Natural killer cell (primary cell): ENCODE results near the gene TNFAIP8L3. TPM values are rescaled to one million over a fixed set of nuclear protein-coding genes. Genes with fewer than 3 reads are reported as not detected.

Experiments
- ATAC-seq, 3 donors: fragments of 150-1000 bp in 2 of 3; fragments of 200-7000 bp in 1 of 3; cut with Tn5 transposase; 1 replicate in 1 of 3; 2 replicates in 2 of 3; pipeline ENCODE4 v1.10.0; 2021; ENCODE audit warnings: mild to moderate bottlenecking in 2 of 3, moderate library complexity in 2 of 3
- DNase-seq, 2 donors: peaks; one replicate each; pipeline versions ENCODE4 v3.0.0 to v3.0.0-alpha.2; 2013 to 2021; ENCODE audit warnings: mixed read lengths in 1 of 2
- H3K27ac ChIP-seq: one replicate; pipeline ENCODE4 v1.5.1; 2013; ENCODE audit warnings: mild to moderate bottlenecking, low read length
- H3K27me3 ChIP-seq: one replicate; pipeline ENCODE4 v1.6.1; 2013; ENCODE audit warnings: low read length; ENCODE audit not compliant: control insufficient read depth, insufficient read depth
- H3K36me3 ChIP-seq: one replicate; pipeline ENCODE4 v1.6.1; 2013; ENCODE audit warnings: low read length; ENCODE audit not compliant: control insufficient read depth, insufficient read depth
- H3K4me1 ChIP-seq: one replicate; pipeline ENCODE4 v1.6.1; 2013; ENCODE audit warnings: low read length; ENCODE audit not compliant: control insufficient read depth, insufficient read depth
- H3K4me3 ChIP-seq: one replicate; pipeline ENCODE4 v1.5.1; 2013; ENCODE audit warnings: low read length
- H3K9me3 ChIP-seq: one replicate; pipeline ENCODE4 v1.6.1; 2013; ENCODE audit warnings: low read length; ENCODE audit not compliant: control insufficient read depth, insufficient read depth
- H3K27ac Mint-ChIP-seq, 2 donors: one replicate each; pipeline ENCODE4 v1.8.0; 2022; ENCODE audit warnings: mild to moderate bottlenecking in 2 of 2, mixed read lengths in 2 of 2, moderate library complexity in 1 of 2
- H3K27me3 Mint-ChIP-seq, 2 donors: one replicate each; pipeline ENCODE4 v1.8.0; 2022; ENCODE audit warnings: low read depth in 2 of 2, mixed read lengths in 2 of 2
- H3K36me3 Mint-ChIP-seq: one replicate; pipeline ENCODE4 v1.8.0; 2022; ENCODE audit warnings: mixed read lengths
- H3K4me1 Mint-ChIP-seq, 2 donors: one replicate each; pipeline ENCODE4 v1.8.0; 2022; ENCODE audit warnings: mixed read lengths in 2 of 2
- H3K4me3 Mint-ChIP-seq: one replicate; pipeline ENCODE4 v1.8.0; 2022; ENCODE audit warnings: mild to moderate bottlenecking, moderate library complexity, mixed read lengths
- H3K9me3 Mint-ChIP-seq, 2 donors: one replicate each; pipeline ENCODE4 v1.8.0; 2022; ENCODE audit warnings: mixed read lengths in 2 of 2
- WGBS: methylation state at CpG from one replicate; pipeline ENCODE4 v1.1.7; 2013; ENCODE audit warnings: missing lambda C conversion rate; ENCODE audit not compliant: insufficient coverage; 5-methylcytosine and 5-hydroxymethylcytosine counted together
- intact Hi-C: fragments of 100-400 bp; cut with micrococcal nuclease; formaldehyde crosslinking; loops from one replicate; pipeline ENCODE4 v1.14.2; 2022
- total RNA-seq, 4 donors: library from RNA; stranded (reverse); fragments of 120-200 nt in 1 of 4; gene quantifications; one replicate each; pipeline versions ENCODE4 v1.2.3 to v1.2.4, GENCODE V29; 2013 to 2022
- TF ChIP-seq, protein P1 (sequence below): fragments of 200-600 bp; IDR thresholded peaks from one replicate; pipeline ENCODE4 v1.8.0; 2022; ENCODE audit warnings: antibody characterized with exemption

Gene TNFAIP8L3
- total RNA-seq, 3 donors from 2014 or later (not counting 1 experiment from before 2014, with no cell fraction given), result not detected

- Histone ChIP-seq H3K9me3 (no peaks in the 10 kb centered on the region), H3K27me3 (peaks cover 20% of the 10 kb centered on the region), H3K27ac (no peak overlapping the region), H3K36me3 (no peaks in the 10 kb centered on the region), H3K4me1 (peaks cover 8% of the 10 kb centered on the region), H3K4me3 (no peak overlapping the region)
- Mint-ChIP-seq H3K36me3 (no peaks in the 10 kb centered on the region), H3K27ac (no peak overlapping the region), H3K27me3 (peaks cover 47 to 62% of the 10 kb centered on the region in 2 donors), H3K9me3 (no peaks in the 10 kb centered on the region), H3K4me1 (no peaks in the 10 kb centered on the region), H3K4me3 (no peak overlapping the region)
- DNase-seq (no peak), ATAC-seq (no peak)
- intact Hi-C loops, result no loop called here
- whole genome bisulfite sequencing, result no CpG with 5 or more reads among the region's 1 CpG
- TF ChIP-seq, protein P1, sequence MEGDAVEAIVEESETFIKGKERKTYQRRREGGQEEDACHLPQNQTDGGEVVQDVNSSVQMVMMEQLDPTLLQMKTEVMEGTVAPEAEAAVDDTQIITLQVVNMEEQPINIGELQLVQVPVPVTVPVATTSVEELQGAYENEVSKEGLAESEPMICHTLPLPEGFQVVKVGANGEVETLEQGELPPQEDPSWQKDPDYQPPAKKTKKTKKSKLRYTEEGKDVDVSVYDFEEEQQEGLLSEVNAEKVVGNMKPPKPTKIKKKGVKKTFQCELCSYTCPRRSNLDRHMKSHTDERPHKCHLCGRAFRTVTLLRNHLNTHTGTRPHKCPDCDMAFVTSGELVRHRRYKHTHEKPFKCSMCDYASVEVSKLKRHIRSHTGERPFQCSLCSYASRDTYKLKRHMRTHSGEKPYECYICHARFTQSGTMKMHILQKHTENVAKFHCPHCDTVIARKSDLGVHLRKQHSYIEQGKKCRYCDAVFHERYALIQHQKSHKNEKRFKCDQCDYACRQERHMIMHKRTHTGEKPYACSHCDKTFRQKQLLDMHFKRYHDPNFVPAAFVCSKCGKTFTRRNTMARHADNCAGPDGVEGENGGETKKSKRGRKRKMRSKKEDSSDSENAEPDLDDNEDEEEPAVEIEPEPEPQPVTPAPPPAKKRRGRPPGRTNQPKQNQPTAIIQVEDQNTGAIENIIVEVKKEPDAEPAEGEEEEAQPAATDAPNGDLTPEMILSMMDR, result no peak
Observed at GRCh38 chr15:51089041-51089440, 5.7 kb downstream of the TNFAIP8L3 start.

GRCh38 chr15:51088585-51088984 lies 6.1 kb downstream of the TNFAIP8L3 start:
- Histone ChIP-seq H3K36me3 (no peaks in the 10 kb centered on the region), H3K4me1 (peaks cover 3% of the 10 kb centered on the region), H3K4me3 (no peak overlapping the region), H3K9me3 (no peaks in the 10 kb centered on the region), H3K27ac (no peak overlapping the region), H3K27me3 (peaks cover 17% of the 10 kb centered on the region)
- ATAC-seq (no peak), DNase-seq (no peak)
- WGBS, result 72% methylated on average over 2 of the region's 2 CpGs
- no peaks in the 10 kb centered on the region for H3K4me1 Mint-ChIP-seq
- no peak overlapping the region for H3K27ac Mint-ChIP-seq
- H3K9me3 Mint-ChIP-seq, result no peaks in the 10 kb centered on the region
- H3K27me3 Mint-ChIP-seq, result peaks cover 46 to 62% of the 10 kb centered on the region in 2 donors
- intact Hi-C loops, result no loop called here
- H3K36me3 Mint-ChIP-seq, result no peaks in the 10 kb centered on the region
- TF ChIP-seq, protein P1, result no peak
- no peak overlapping the region for H3K4me3 Mint-ChIP-seq

DNA sequence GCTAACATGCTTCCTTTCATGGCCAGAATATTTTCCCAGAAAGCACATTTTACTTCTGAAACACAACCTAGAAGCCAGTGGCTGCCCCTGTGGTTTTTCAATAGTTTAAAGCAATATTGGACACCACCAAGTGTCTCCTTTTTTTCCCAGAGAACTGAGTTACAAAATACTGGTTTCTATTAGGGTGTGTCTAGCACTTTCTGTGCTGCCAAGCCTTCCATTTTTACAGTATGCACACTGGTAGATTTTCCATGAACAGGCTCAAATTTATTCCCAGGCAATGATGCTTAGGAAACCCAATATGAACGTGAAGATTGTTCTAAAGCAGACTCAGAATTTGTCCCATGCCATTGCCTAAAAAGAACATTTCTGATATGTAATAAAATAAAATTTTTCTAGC lies 7.2 kb downstream of the TNFAIP8L3 start:
- no peak overlapping the region for H3K27ac ChIP-seq
- H3K27me3 ChIP-seq, result peaks cover 7% of the 10 kb centered on the region
- Mint-ChIP-seq H3K4me1 (no peaks in the 10 kb centered on the region), H3K27ac (no peak overlapping the region), H3K4me3 (no peak overlapping the region), H3K9me3 (no peaks in the 10 kb centered on the region), H3K27me3 (peaks cover 42 to 51% of the 10 kb centered on the region in 2 donors), H3K36me3 (no peaks in the 10 kb centered on the region)
- ATAC-seq (no peak), DNase-seq (no peak)
- TF ChIP-seq, protein P1, result no peak
- H3K9me3 ChIP-seq, result no peaks in the 10 kb centered on the region
- H3K36me3 ChIP-seq, result no peaks in the 10 kb centered on the region
- no peaks in the 10 kb centered on the region for H3K4me1 ChIP-seq
- intact Hi-C loops, result no loop called here
- WGBS, result 67% methylated on average over 1 of the region's 1 CpG
- no peak overlapping the region for H3K4me3 ChIP-seq

GRCh38 chr15:51086409-51086808 lies 8.3 kb downstream of the TNFAIP8L3 start:
- Mint-ChIP-seq H3K27ac (no peak overlapping the region), H3K27me3 (peaks cover 32 to 42% of the 10 kb centered on the region in 2 donors), H3K9me3 (no peaks in the 10 kb centered on the region), H3K36me3 (no peaks in the 10 kb centered on the region), H3K4me1 (no peaks in the 10 kb centered on the region), H3K4me3 (no peak overlapping the region)
- no peaks in the 10 kb centered on the region for H3K4me1 ChIP-seq
- H3K27me3 ChIP-seq, result no peaks in the 10 kb centered on the region
- no peak overlapping the region for H3K4me3 ChIP-seq
- ATAC-seq (no peak), DNase-seq (no peak)
- H3K36me3 ChIP-seq, result no peaks in the 10 kb centered on the region
- H3K27ac ChIP-seq, result no peak overlapping the region
- H3K9me3 ChIP-seq, result no peaks in the 10 kb centered on the region
- TF ChIP-seq, protein P1, result no peak
- 89% methylated on average over 3 of the region's 4 CpGs for WGBS
- intact Hi-C loops, result no loop called here
